KG1 (cell line): ENCODE measurements around the gene ADGRL2.

ENCODE experiments used
- DNase-seq: peaks from one replicate; lab custom pipeline; 2025; lab: John Stamatoyannopoulos, UW

Gene ADGRL2

DNA sequence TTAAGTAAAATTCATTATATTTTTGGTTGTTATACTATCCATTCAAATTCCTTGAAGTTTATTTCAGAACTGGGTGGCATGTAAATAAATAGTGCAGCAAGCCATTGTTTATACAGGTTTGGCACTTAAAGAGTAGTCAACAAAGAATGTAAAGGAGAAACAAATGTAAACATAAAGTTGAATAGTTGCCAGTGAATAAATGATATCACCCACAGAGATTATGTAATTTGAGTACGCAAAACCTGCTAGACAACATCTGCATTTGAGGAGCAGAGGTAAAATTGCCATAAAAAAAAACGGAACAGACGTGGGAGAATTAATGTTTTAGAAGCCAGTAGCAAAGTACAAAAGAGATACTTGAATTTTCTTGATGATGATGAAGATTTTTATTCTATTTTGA lies 111.6 kb downstream of the ADGRL2 start:
- DNase-seq: no peak

DNA sequence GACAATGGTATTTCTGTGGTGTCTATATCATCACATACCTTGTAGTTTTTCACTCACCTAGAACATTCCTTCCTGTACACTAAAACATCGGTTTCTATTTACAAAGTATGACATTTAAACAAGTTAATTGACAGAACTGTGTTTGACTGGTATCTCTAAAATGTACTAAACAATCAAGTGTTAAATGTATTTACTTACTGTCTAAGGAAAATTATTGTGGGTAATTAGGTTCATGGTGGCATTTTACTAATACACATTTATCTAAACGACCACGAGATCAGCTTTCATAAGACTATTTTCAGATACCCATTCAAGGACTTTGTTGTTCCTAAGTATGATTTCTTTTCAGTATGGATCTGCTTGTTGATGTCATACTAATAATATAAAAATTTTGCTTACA lies 115.2 kb downstream of the ADGRL2 start:
- no peak for DNase-seq

DNA sequence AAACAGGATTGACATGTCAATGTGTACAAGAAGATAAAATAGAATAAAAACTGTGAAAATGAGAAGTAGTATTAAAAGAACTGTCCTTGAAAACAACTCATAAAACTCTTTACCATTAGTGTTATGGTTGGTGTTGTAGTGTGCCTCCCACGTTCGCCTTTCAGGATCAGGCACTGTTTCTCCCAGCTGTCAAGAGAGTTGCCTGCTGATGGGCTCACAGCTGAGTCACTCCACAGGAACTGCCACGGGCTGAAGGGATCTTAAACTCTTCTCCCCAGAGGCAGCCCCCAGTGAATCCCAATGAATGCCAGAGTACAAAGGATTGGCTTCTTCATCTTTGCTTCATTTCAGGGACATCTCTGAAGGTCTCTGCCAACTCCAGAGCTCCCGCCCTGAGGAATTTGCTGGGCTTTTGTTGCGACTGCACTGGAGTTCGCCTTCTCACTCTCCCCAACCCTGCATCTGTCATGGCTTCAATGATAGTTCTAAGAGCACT lies 119.6 kb downstream of the ADGRL2 start:
- DNase-seq: no peak

DNA sequence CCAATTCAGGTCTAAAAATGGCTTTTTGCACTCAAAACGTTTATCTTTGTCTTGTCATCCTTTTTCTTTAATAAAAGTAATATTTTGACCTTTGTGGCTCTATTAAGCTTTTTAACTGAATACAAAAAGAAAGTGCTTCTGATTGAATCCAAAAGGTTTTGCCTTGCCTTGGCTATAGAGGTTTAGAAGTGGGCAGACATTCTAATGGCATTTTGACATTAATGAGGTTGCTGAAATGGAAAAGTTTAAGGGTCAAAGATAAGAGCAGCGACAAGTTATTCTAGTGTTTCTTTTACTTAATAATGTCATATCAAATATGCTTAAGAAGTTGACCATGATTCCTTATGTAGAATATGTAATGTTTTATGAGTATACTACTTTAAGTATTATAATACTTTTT lies 120.2 kb downstream of the ADGRL2 start:
- no peak for DNase-seq

DNA sequence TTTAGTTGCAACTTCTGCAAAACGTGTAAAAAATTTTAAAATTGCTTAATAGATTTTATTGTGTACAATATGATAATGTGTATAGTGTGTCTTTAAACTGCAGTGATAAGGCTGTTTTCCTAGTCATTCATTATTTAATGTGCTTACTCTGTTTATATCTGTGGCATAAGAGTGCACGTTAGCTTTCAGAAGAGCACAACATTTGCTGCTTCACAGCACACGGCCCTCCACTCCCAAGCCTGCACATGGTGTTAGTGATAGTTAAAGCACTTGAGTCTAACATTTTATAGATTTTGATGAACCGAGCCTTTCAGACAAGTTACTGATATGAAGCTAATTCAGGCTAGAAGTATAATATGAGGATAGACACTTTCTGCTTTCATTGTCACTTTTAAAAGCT lies 120.6 kb downstream of the ADGRL2 start:
- no peak for DNase-seq

DNA sequence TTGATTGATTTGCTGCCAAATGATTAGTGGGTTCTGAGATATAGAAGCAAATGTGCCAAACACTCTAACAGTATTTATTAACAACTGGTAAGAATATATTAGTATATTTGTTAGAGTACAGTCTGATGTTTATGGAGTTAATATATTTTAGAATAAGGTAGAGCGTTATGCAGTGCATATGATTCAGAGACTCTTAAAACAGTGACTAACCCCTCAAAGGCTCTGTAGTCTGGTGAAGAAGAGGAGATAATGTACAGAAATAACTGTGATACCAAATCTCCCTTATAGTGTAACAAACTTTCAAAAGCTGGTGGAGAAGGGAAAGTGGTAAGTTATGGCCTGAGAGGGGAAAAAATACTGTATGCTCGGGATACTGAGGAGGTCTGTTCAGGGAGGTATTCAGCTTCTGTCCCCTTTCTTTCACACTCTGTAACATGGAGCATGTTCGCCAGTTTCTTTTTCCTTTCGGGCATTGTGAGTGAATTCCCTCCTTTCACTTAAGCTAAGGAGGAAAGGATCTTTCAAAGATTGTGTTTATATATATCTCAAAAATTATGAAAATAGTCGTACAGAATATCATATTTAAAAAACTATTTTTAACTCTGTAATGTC lies 121.2 kb downstream of the ADGRL2 start:
- DNase-seq: no peak

DNA sequence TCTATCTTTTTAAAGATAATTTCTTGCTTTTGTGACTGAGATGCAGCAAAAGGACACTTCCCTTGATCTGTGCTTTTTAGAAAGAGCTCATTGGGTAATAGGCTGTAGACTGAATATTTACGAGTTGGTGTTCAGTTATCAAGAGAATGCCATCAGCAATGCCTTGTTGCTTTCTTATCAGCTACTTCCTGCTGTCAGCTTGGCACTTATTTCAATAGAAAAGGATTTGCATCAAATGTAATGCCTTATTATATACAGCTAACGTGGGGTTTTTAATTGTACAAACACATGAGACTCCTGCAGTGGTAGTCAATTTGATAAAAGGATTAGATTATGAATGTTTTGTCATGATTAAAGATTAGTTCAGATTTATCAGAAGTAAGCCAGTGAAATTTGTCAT lies 122.2 kb downstream of the ADGRL2 start:
- DNase-seq: no peak

DNA sequence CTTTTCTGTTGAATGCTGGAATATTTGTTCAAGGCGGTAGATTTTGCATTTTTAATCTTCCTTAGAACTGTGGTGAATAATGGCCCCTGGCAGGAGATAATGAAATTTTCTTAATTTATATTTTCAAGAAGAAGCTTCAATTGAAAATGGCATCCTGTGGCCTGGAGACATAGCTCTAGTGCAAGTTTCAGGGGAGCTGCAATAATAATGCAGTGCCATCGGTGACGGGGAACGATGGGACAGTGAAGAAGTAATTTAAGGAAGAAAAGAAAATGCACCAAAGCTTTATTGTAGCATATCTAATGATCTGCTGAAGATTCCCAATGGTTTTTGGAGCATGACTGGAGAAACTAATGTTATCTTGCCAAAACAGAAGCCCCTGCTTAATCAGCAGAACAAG lies 128.4 kb downstream of the ADGRL2 start:
- no peak for DNase-seq

DNA sequence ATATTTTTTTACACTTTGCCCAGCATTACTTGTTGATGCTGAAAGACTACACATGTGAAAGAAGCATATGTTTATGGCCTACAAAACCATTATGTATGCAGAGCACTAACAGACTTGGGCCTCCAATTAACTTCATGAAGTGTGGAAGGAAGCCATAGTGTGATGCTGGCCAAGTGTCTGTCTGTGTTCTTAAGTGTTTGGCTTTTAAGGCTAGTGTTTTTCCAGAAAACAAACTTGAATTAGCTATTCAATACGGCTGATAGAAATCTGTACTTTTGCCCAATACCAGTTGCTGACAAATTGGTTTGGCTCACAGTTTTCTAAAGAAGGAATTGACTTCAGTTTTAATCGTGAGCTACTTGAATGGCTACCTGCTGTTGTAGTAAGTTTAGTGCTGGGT lies 136.1 kb downstream of the ADGRL2 start:
- DNase-seq: no peak

DNA sequence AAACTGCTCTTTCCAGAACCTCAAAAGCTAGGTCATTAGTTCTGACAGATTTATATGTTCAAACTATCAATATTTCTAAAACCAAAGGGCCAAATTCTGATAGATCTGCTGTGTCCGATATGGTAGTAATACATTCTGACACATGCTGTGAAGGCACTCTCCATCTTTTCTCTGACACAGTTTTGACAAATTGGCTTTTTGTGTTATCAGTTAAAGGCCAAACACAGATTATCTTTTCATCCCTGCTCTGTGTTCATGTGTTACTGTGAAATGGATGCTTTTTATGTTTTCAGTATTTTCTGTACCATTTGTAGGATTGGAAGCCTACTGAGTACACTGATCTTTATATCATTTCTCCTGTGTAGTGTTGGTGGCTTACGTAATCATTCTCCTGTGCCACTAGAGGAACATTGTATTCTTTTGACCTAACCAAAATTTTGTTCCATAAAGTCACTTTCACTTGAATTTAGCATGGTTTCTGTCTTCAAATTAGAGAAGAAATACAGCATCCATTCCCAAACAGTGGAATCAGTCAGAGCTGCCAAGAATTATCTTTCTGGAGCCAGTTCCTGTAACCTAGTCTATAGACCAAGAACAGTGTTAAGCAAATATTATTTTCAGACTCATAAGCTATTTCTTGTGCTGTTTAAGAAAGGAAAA lies 137.2 kb downstream of the ADGRL2 start:
- no peak for DNase-seq

DNA sequence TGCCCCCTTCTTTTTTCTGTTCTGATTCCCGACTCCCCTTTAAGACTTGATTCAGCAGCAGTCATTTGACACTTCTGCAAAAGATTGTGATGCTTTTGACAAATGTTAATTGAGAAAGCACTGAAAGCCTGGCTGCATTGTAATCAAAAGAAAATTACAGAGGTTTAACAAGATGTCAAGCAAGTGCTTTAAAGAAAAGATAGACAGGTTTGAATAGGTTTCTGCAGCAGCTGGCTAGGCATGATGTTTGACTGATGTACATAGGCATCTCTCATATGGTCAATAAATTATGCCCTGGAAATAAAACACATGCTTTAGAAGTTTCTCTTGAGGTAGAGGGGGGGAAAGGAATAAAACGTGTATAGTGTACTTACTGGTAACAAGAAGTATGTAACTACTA lies 147.8 kb downstream of the ADGRL2 start:
- no peak for DNase-seq

DNA sequence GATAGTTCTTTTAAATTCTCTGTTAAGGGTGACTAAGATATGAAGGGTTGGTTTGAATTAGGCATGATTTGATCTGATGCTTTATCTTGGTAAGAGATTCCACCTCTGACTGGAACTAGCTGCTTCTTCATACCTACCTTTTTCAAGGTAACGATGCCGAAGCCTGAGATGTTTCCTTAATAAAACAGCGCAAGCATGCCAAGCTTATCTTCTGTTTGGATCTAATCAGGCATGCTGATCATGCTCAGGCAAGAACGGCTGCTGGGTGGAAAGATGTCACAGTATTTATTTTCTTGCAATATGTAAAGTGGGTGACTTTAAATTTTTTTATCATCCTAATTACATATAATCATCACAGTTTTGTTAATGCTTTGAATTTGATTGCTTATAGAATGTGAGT lies 148.7 kb downstream of the ADGRL2 start:
- DNase-seq: no peak

DNA sequence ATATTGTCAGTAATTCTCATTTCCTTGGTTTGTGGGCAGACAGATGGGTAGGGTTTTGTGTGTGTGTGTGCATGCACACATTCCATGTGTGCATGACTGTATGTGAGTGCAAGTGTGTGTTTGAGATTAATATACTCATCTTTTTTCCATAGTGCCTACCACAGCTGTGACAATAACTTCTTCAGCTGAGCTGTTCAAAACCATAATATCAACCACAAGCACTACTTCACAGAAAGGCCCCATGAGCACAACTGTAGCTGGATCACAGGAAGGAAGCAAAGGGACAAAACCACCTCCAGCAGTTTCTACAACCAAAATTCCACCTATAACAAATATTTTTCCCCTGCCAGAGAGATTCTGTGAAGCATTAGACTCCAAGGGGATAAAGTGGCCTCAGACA lies 149.3 kb downstream of the ADGRL2 start:
- DNase-seq: no peak

DNA sequence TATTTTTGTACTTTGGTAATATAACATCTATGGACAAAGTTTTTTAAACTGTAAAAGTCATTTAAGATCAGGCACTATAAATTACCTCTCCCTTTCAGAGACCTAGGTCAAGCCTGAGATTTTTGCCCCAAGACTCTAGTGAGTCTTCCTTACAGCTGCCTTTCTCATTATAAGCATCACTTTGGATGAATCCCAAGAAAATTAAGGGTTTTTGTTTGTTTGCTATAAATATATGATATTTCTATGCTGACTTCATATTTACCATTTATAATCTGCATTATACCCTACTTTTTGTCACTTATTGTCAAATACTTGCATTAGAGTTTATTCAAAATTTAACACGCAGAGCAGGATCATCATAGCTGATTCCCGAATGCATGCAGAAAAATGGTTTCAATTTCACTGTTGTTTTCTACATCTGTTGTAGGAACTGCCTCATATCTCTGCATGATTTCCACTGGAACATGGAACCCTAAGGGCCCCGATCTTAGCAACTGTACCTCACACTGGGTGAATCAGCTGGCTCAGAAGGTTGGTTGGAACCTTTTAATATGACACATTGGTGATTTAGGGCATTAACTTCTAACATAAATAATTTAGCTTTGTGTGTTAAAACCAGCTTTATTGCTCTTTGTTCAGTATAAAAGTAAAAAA lies 150.0 kb downstream of the ADGRL2 start:
- no peak for DNase-seq

DNA sequence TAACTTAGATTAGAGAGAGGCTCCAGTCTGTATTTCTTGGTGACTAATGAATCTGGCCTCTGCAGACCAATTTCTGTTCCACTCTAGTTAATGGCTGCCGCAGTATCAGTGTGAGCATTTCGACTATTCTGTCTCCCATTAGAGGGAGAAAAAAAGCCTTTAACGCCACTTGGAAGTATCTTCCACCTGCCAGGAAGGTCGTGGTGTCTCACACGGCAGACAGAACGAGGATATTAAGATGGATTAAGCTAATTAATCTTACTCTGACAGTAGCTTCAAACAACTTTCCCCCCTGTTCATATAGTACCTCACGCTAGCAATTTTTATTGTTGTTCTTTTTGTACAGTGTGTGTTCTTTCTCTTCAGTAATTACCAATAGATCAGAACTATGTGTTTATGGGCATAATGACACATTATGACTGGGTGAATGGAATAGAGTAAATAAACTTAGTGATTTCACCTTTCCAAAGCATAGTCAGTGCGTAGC lies 153.8 kb downstream of the ADGRL2 start:
- no peak for DNase-seq

DNA sequence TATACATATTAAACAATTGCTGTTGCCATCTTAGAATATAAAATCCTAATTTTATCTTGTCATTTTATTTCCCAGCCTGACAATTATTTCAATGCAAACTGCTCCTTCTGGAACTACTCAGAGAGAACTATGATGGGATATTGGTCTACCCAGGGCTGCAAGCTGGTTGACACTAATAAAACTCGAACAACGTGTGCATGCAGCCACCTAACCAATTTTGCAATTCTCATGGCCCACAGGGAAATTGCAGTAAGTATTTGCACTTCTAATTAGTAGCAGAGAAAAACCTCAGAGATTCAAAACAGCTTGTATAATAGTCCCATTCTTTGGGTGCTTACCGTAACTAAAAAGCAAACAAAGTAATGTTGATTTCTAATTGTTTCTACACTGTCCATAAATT lies 167.2 kb downstream of the ADGRL2 start:
- no peak for DNase-seq

DNA sequence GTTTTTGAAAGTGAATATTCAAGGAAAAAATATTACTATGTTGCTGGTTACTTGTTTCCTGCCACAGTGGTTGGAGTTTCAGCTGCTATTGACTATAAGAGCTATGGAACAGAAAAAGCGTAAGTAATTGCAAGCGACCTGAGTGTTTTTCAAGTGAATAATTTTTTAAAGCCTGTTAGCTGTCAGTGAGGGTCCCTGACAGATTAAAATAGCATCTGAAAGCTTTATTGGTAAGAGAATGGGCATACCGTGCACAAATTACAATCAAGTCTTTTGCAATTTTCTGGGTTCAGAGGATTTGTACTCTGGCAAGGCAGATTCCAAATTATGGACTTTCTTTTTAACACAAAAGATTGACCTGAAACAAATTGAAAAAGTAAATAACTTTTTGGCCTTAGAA lies 169.7 kb downstream of the ADGRL2 start:
- no peak for DNase-seq

DNA sequence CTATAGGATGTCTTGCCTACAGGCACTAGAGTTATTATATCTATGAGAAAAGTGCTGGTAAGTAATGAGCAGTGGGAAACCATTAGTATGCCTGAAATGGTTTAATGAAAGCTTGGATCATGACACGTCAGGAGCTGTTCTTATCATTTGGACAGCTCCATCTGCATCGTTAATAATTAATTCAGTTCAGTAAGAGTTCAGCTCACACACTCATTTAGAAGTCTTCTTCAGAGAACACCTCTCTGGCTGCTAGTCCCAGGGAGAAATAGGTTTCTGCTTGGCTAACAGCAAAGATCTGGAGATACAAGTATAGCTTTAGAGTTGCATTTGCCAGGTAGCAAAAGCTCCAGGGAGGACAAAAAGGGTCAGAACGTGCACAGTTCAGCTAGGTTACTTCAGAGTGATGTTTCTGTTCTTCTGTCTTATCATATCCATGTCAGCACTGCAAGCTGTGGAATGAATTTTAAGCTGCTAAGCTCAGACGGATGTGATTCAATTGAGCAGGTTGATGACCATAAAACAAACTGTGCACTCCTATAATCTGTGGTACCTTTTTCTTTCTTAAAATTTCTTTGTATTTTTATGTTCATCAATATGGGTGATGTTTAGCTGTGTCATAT lies 173.6 kb downstream of the ADGRL2 start:
- DNase-seq: no peak

DNA sequence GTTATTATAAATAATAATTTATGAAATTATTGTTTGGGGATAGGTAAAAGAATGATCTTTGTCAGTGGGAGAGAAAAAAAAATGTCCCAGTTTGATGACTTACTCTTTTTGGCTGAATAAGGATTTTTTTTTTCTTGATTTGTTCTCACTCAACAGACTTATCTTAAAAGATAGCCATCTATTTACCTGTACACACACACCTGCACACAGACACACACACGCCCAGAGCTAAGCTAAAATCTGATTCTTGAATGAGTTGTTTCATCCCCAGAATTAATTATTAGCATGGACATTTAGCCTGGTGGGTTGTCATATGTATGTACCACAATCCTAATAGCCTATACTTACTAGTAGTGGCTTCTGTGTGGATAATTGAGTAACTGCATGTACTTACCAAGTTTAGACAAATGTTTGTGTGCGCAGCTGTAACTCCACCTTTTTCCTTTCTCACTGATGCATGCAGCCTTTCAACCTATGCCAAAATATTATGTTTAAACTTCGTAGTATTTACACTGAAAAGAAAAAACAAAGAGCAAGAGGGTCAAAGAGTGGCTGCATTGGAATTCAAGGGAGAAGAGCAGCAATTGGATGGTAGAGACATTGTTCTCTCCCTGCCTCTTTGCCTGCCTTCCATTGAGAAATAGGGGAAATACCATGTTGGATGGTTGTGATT lies 174.3 kb downstream of the ADGRL2 start:
- DNase-seq: no peak

DNA sequence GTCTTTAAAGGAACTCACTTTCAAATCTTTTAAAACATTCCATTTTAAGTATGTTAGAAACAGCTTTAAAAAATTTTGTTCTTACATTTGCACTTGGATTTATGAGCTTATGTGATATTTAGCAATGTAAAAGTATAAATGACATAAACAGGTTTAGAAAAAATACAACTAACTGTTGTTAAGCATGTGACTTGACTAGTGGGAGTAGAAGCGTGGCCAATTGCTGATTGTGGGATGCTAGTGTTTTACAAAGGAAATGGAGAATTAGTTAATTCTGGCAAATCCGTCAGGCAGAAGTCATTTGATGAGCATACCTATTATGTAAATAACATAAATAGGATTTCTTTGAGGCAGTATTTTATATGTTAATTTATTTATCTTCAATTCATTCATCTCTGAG lies 175.8 kb downstream of the ADGRL2 start:
- no peak for DNase-seq

DNA sequence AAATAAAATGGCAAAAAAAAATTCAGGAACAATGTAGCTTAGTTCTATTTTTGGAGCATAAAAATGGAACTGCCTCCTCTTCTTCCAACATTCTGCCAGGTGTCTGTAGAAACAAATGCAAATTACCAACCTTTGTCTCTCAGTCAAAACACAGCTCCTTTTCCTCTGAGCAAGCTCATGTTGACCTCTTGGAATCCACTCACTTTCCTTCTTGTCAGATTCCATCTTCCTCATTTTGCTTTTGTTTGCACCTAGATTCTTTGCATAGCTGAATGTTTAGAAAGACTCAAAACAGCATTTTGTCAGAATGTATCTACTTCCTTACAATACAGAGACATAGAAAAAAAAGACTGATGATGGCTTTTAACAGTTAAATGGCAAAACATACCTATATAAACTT lies 178.2 kb downstream of the ADGRL2 start:
- DNase-seq: no peak

DNA sequence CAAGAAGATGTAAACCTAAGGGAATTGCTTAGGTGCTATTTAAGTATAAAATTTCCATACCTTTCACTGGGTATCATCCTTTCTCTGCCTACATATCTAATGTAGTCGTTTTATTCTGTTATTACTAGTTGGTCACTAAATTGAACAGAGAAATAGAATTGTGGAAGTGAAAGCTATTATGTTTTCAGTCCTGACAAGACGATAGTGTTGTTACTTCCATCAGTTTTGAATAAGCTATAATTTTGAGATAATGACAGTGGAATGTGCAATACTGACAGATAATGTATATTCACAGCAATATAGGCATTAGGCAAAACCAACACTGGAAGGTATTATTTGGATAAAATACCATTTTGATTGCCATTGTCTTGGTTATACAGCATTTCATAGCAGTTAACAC lies 181.8 kb downstream of the ADGRL2 start:
- no peak for DNase-seq
